Choroid plexus epithelial cell (primary cell): Measurements from ENCODE around the gene OGFOD2.

Experiments used
- DNase-seq: peaks from one replicate; pipeline ENCODE4 v3.0.0-alpha.2; 2010; ENCODE audit warnings: low read depth
- H3K4me3 ChIP-seq: 2 replicates; pipeline ENCODE4 v1.5.1; 2011; ENCODE audit warnings: low read depth, mild to moderate bottlenecking, control low read depth, low read length, moderate library complexity
- TF ChIP-seq, protein P1 (sequence below): conservative IDR thresholded peaks from 2 replicates; pipeline ENCODE4 v1.5.1; 2011; ENCODE audit warnings: low read depth, mild to moderate bottlenecking, control low read depth, inconsistent platforms, low read length, moderate library complexity

OGFOD2 gene

DNA sequence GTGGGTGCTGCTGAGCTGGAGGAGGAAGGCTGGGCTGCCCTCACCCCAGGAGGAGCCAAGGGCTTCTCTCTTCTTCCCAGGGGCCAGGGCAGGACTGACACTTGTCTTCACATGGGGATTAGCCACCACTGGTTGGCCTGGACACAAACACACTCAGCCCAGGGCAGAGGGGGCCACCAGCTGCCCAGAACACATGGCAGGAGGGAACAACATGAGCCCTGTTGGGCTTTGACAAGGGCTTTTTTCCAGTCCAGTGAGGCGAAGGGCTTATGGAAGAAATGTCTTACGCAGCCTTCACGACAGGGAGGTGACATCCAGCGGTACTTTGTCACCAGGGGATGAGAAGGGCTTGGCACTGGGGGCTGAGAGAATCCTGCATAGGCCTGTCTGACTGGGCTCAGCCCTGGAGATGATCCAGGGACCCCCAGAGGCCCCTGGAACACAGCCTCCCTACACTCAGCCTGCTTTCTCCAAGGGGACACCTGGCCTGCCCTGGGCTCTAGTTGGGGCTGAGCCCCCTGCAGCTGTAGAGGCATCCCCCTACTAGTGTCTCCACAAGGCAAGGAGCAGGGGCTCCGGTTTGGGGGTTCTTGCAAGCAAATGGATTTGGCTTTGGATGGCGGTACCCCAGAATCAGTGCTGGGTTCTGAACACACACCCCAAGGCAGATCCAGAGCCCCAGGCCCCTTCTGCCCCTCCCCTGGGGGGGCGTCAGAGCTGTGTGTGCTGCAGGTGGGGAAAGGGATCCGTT is 24.3 kb downstream of the OGFOD2 start:
- TF ChIP-seq, protein P1, sequence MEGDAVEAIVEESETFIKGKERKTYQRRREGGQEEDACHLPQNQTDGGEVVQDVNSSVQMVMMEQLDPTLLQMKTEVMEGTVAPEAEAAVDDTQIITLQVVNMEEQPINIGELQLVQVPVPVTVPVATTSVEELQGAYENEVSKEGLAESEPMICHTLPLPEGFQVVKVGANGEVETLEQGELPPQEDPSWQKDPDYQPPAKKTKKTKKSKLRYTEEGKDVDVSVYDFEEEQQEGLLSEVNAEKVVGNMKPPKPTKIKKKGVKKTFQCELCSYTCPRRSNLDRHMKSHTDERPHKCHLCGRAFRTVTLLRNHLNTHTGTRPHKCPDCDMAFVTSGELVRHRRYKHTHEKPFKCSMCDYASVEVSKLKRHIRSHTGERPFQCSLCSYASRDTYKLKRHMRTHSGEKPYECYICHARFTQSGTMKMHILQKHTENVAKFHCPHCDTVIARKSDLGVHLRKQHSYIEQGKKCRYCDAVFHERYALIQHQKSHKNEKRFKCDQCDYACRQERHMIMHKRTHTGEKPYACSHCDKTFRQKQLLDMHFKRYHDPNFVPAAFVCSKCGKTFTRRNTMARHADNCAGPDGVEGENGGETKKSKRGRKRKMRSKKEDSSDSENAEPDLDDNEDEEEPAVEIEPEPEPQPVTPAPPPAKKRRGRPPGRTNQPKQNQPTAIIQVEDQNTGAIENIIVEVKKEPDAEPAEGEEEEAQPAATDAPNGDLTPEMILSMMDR, result no peak
- no peak for DNase-seq
- no peak overlapping the region for H3K4me3 ChIP-seq

GRCh38 chr12:122999986-123000420 is 25.0 kb downstream of the OGFOD2 start:
- no peak for DNase-seq
- TF ChIP-seq, protein P1, result no peak
- H3K4me3 ChIP-seq, result no peak overlapping the region

- TF ChIP-seq, protein P1, result no peak
- no peak overlapping the region for H3K4me3 ChIP-seq
- no peak for DNase-seq
Observed at GRCh38 chr12:123000578-123000977, 25.5 kb downstream of the OGFOD2 start.

- TF ChIP-seq, protein P1, result no peak
- H3K4me3 ChIP-seq, result no peak overlapping the region
- no peak for DNase-seq
Observed at GRCh38 chr12:123001464-123001863, 26.4 kb downstream of the OGFOD2 start.

DNA sequence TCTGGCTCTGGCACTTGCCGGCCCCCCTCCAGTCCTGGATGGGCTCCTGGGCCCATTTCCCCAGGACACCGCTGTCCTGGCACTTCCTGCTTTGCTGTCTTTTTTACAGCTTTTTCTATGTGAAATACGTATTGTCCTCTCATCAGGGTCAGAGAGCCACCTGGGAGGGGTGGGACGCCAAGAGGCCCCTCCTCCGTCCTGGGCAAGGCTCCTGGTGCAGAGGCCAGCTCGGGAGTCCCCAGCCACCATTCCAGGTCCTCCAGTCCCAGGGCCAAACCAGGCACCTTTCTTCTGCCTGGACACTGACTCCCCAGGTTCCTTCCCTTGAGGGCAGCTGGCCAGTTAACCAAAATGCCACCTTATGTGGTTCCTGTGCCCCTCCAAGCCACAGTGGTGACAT is 28.2 kb downstream of the OGFOD2 start:
- TF ChIP-seq, protein P1, result no peak
- no peak for DNase-seq
- no peak overlapping the region for H3K4me3 ChIP-seq

DNA sequence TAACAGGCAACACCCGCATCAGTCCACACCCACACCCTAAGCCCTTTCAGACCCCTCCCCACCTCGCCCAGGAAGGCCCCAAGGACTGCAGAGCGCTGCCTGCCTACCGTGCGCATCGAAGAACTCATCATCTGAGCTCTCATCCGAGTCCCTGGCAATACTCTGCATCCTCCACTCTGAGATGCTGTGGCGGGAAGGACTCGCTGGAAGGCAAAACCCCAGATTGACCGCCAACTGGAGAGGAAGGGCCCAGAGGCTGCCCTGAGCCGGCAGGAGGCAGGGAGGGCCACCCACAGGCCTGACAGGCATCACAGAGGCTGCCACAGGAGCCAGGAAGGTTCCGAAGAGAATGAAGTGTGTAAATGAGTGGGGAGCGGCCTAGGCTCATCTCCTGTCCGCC is 29.2 kb downstream of the OGFOD2 start:
- DNase-seq, result no peak
- no peak overlapping the region for H3K4me3 ChIP-seq
- TF ChIP-seq, protein P1, result no peak

DNA sequence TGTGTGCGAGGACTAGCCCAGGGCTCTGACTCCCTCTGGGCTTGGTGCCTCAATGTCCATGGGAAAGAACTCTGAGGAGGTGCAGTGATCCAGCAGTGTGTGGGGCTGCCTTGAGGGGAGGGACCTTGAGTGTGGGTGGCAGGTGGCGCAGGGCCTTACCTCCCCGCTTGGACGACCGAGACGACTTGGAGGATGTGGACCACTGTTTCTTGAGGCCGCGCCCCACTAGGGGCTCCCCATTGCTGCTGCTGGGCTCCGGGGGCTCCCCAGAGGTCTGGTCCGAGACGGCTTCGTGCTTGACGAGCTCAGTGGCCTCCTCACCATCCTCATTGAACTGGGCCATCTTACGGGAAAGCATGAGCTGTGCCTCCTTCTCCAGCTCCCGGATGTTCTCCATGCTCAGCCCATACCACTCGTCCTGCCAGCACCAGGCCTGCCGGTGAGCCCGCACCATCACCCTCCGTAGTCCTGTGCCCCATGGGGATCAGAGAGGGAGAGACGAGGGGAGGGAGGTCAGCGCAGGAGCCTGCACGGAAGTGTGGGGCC is 30.1 kb downstream of the OGFOD2 start:
- H3K4me3 ChIP-seq, result no peak overlapping the region
- TF ChIP-seq, protein P1, result no peak
- DNase-seq, result no peak
